ELF-1 (cell line): ENCODE data around the gene TMC6.
"Not testable (repeated sequence)": the region's sequence is repeated elsewhere in the genome, so short reads cannot be mapped to it uniquely, and the experiment has no call there.

Source experiments
- DNase-seq: peaks from one replicate; pipeline ENCODE4 v3.0.0-alpha.2; 2016; ENCODE audit warnings: low read depth, low spot score

Gene TMC6

DNA sequence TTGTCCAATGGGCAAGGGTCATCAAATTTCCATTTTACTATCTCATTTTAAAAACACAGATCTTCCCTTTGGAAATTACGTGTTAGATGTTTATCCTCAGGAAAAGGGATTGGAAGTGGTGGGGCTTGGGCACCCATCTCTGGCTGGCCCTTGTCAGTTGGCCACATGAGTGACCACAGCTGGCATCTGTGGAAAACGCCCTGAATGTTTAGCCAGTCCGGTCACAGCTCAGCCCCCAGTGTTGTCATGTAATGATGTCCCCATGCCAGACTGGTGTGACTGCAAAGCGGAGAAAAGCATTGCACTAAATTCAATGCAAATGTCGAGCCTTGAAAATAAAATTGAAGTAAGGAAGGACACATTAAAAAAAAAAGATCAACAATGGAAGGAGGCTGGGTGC, 53.0 kb downstream of the TMC6 start:
- DNase-seq = no peak

DNA sequence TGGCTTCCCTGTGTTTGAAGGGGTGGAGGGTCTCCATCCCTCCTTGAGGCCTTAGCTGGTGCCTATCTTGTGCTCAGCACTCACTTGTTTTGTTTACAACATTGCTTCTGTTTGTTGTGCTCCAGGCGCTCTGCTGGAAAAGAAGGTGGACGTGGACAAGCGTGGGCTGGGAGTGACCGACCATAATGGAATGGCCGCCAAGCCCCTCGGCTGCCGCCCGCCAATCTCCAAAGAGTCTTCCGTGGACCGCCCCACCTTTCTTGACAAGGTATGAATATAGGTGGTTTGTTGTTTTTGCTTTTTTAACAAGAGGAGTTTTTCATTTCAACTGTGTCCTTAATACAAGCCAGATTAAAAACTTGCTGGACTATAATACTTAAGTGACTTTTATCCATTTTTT, 53.5 kb downstream of the TMC6 start:
- DNase-seq = no peak

DNA sequence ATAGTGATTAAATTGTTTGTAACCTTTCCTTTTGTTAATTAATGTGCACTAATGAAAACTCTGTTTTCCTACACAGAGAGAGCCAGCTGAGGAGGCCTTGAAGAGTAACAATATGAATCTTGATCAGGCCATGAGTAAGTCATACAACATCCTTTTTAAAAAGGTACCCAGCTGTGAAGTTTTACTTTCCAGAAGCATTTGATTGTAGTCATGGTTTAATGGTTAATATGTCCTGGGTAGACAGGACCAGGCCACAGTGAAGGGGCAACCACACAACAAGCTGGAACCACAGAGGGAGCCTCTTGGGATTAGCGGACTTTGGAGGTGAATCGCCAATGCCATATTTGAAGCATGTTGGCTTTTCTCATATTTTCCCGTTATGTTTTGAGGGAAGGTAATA, 55.6 kb downstream of the TMC6 start:
- no peak for DNase-seq

DNA sequence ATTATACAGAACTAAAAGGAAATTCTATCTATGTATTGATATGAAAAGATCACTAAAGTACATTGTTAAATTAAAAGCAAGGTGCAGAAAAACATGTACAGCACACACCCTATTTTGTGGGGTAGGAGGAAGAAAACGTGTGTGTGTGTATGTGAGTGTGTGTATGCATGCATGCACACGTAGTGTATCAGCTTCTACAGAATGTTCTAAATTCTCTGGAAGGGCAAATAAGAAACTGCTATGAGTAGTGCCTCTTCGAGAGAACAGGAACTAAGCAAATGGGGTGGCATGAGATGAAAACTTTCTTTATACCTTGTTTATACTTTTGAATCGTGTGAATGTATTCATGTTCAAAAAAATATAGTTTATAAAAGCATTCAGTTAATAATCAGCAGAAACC, 58.9 kb downstream of the TMC6 start:
- no peak for DNase-seq

DNA sequence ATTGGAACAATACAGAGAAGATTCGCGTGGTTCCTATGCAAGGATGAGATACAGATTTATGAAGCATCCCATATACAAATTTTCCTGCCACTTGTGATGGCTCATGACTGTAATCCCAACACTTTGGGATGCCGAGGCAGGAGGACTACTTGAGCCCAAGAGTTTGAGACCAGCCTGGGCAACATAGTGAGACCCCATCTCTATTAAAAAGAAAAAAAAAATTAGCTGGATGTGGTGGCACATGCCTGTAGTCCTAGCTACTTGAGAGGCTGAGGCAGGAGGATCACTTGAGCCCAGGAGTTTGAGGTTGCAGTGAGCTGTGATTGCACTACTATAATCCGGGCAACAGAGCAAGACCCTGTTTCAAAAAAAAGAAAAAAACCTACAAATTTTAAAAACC, 61.6 kb downstream of the TMC6 start:
- DNase-seq = not testable (repeated sequence)

DNA sequence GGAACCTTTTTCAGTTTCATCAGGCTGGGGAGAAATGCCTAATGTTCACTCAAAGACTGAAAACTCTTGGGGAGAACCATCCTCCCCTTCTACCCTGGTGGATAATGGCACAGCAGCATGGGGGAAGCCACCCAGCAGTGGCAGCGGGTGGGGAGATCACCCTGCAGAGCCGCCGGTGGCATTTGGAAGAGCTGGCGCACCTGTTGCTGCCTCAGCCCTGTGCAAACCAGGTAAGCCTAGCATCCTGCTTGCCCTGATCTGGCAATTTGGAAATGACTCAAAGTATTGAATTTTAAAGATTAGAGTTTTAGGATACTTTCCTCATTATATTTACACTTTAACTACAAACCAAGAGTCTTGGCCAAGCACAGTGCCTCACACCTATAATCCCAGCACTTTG, 63.8 kb downstream of the TMC6 start:
- DNase-seq = no peak

DNA sequence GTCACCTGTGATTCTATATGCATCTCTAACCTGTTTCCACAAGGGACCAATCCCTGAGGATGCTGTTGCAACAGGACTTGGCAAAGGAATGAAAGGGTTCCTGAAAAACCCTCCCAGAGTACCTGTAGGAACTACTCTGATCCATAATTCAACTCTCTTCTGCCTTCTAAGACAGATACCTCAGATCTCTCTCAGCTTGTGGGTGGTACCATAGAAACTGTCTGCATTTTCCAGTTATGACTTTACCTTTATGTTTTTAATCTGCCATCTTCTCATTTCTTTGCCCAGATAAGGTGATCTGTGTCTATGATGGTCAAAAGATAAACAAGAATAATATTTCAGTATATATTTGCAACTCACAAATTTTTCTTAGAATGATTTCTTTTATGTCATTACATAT, 65.1 kb downstream of the TMC6 start:
- no peak for DNase-seq

DNA sequence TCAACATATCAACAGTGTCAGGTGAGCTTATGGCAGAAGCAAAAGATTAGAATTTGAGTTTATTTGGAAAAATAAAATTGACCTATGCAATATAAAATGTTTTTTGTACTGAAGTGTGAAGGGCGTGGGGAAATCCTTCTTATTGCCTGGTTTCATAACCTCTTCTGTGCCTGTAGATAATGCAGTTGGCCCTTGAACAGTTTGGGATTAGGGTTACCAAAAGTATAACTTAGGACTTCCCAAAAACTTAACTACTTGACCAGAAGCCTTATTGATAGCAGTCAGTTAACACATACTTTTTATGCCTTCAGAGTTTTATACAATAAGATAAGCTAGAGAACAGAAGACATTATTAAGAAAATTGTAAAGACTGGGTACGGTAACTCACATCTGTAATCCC, 66.0 kb downstream of the TMC6 start:
- DNase-seq = no peak
